ENCODE results near the gene FBLN2. TPM values are rescaled to one million over a fixed set of nuclear protein-coding genes. Genes with fewer than 3 reads are reported as not detected.

FBLN2 gene
- total RNA-seq, 1 donor from 2014 or later, result 67.5 TPM

GRCh38 chr3:13555753-13556152 is 6.8 kb downstream of the FBLN2 start:
- peaks cover 30% of the 10 kb centered on the region for H3K4me1 Mint-ChIP-seq
- no peaks in the 10 kb centered on the region for H3K27me3 Mint-ChIP-seq (ENCODE audit: low read depth)
- no peak for TF ChIP-seq CTCF (IDR thresholded peaks at IDR 0.05; ENCODE audit: unreplicated experiment)
- DNase-seq (ENCODE audit: low spot score in 2 of 2, unreplicated experiment in 2 of 2), result no peak
- peak overlapping the region; percentile 55 for H3K27ac Mint-ChIP-seq
- no peaks in the 10 kb centered on the region for H3K36me3 Mint-ChIP-seq
- no peaks in the 10 kb centered on the region for H3K9me3 Mint-ChIP-seq
- H3K4me3 Mint-ChIP-seq, result no peak overlapping the region

GRCh38 chr3:13556207-13556606 is 7.3 kb downstream of the FBLN2 start:
- TF ChIP-seq CTCF (IDR thresholded peaks at IDR 0.05; ENCODE audit: unreplicated experiment), result no peak
- no peak for DNase-seq (ENCODE audit: low spot score in 2 of 2, unreplicated experiment in 2 of 2)
- H3K4me3 Mint-ChIP-seq, result no peak overlapping the region
- H3K4me1 Mint-ChIP-seq, result peaks cover 31% of the 10 kb centered on the region
- H3K9me3 Mint-ChIP-seq, result no peaks in the 10 kb centered on the region
- H3K27me3 Mint-ChIP-seq (ENCODE audit: low read depth), result no peaks in the 10 kb centered on the region
- peak overlapping the region; percentile 55 for H3K27ac Mint-ChIP-seq
- no peaks in the 10 kb centered on the region for H3K36me3 Mint-ChIP-seq

DNA sequence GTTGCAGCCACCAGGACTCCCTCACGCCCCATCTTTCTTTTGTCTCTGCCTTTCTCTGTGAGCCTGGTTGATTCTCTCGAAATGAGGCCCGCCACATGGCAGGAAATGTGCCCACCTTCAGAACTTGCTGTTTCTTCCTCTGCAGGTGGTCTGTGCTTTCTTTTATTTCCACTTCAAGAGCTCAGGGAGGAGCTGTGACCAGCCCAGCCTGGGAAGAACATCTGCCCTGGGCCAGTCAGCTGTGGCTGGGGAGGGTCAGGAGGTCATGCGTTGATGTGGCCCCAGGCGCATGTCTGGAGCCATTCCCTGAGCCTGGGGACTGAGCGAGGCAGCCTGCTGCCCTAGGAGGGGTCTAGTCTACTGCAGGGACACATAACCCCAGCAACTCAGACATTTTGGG is 8.0 kb downstream of the FBLN2 start:
- H3K9me3 Mint-ChIP-seq, result no peaks in the 10 kb centered on the region
- H3K36me3 Mint-ChIP-seq, result no peaks in the 10 kb centered on the region
- no peaks in the 10 kb centered on the region for H3K27me3 Mint-ChIP-seq (ENCODE audit: low read depth)
- no peak overlapping the region for H3K4me3 Mint-ChIP-seq
- no peak for TF ChIP-seq CTCF (IDR thresholded peaks at IDR 0.05; ENCODE audit: unreplicated experiment)
- H3K27ac Mint-ChIP-seq, result peak overlapping the region; percentile 47
- no peak for DNase-seq (ENCODE audit: low spot score in 2 of 2, unreplicated experiment in 2 of 2)
- H3K4me1 Mint-ChIP-seq, result peaks cover 34% of the 10 kb centered on the region

GRCh38 chr3:13557417-13557816 is 8.5 kb downstream of the FBLN2 start:
- H3K27ac Mint-ChIP-seq, result no peak overlapping the region
- peaks cover 31% of the 10 kb centered on the region for H3K4me1 Mint-ChIP-seq
- H3K4me3 Mint-ChIP-seq, result no peak overlapping the region
- H3K27me3 Mint-ChIP-seq (ENCODE audit: low read depth), result no peaks in the 10 kb centered on the region
- no peaks in the 10 kb centered on the region for H3K36me3 Mint-ChIP-seq
- no peaks in the 10 kb centered on the region for H3K9me3 Mint-ChIP-seq
- DNase-seq (ENCODE audit: low spot score in 2 of 2, unreplicated experiment in 2 of 2), result no peak
- TF ChIP-seq CTCF (IDR thresholded peaks at IDR 0.05; ENCODE audit: unreplicated experiment), result no peak

DNA sequence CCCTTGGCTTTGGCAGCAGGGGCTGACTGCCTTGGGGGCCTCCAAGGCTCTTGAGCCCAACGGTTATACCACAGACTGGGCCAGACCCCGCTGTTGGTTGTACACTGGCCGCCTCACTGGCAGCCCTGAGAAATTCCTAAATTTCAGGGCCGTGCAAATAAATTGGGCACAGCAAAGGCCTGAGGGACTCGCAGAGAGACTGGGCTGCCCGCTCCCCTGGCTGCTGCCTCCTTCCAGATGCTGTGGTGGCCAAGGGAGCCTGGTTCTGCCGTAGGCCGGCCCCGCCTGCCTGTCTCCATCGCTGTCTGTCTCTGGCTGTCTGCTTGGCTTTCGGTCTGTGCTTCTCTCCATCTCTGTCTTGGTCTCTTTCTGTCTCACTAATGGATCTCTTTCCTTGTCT is 9.0 kb downstream of the FBLN2 start:
- Mint-ChIP-seq H3K4me3 (no peak overlapping the region), H3K27ac (no peak overlapping the region), H3K36me3 (no peaks in the 10 kb centered on the region), H3K9me3 (no peaks in the 10 kb centered on the region), H3K4me1 (peaks cover 31% of the 10 kb centered on the region), H3K27me3 (ENCODE audit: low read depth) (no peaks in the 10 kb centered on the region)
- no peak for TF ChIP-seq CTCF (IDR thresholded peaks at IDR 0.05; ENCODE audit: unreplicated experiment)
- no peak for DNase-seq (ENCODE audit: low spot score in 2 of 2, unreplicated experiment in 2 of 2)

- no peak for DNase-seq (ENCODE audit: low spot score in 2 of 2, unreplicated experiment in 2 of 2)
- no peaks in the 10 kb centered on the region for H3K27me3 Mint-ChIP-seq (ENCODE audit: low read depth)
- no peaks in the 10 kb centered on the region for H3K9me3 Mint-ChIP-seq
- H3K4me1 Mint-ChIP-seq, result peaks cover 31% of the 10 kb centered on the region
- H3K36me3 Mint-ChIP-seq, result no peaks in the 10 kb centered on the region
- no peak overlapping the region for H3K4me3 Mint-ChIP-seq
- no peak for TF ChIP-seq CTCF (IDR thresholded peaks at IDR 0.05; ENCODE audit: unreplicated experiment)
- H3K27ac Mint-ChIP-seq, result no peak overlapping the region
Measured at GRCh38 chr3:13558651-13559050, 9.7 kb downstream of the FBLN2 start.
